GM12874 (cell line): ENCODE data around the gene DNAH1.

ENCODE experiments used
- TF ChIP-seq, protein P1 (sequence below): IDR thresholded peaks from 2 replicates; pipeline ENCODE4 v1.5.1; 2011; ENCODE audit warnings: low read depth, mild to moderate bottlenecking, control low read depth, low read length, moderate library complexity; ENCODE audit not compliant: insufficient read depth

The DNAH1 gene

DNA sequence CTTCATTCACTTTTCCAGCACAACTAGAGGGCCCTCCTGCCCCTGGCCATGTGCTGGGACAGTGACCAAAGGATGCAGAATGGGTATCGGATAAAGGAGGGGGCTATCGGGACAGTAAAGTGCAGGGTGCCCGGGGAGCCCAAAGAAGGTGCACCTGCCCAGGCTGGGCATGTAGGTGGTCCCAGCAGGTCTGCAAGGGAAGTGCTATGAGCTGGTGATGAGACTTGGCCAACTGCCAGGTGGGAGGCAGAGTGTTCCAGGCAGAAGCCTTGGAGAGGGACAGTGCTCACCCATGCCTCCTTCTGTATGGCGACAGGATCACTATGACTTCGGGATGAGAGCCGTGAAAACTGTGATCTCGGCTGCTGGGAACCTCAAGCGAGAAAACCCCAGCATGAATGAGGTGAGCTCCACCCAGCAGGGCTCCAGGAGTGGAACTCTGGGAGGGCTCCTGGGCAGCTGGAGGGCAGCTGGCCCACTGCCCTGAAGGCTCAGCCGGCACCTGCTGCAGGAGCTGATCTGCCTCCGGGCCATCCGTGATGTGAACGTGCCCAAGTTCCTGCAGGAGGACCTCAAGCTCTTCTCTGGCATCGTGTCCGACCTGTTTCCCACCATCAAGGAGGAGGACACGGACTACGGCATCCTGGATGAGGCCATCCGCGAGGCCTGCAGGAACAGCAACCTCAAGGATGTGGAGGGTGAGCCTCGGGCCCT, 48.4 kb downstream of the DNAH1 start:
- TF ChIP-seq, protein P1, sequence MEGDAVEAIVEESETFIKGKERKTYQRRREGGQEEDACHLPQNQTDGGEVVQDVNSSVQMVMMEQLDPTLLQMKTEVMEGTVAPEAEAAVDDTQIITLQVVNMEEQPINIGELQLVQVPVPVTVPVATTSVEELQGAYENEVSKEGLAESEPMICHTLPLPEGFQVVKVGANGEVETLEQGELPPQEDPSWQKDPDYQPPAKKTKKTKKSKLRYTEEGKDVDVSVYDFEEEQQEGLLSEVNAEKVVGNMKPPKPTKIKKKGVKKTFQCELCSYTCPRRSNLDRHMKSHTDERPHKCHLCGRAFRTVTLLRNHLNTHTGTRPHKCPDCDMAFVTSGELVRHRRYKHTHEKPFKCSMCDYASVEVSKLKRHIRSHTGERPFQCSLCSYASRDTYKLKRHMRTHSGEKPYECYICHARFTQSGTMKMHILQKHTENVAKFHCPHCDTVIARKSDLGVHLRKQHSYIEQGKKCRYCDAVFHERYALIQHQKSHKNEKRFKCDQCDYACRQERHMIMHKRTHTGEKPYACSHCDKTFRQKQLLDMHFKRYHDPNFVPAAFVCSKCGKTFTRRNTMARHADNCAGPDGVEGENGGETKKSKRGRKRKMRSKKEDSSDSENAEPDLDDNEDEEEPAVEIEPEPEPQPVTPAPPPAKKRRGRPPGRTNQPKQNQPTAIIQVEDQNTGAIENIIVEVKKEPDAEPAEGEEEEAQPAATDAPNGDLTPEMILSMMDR = no peak

DNA sequence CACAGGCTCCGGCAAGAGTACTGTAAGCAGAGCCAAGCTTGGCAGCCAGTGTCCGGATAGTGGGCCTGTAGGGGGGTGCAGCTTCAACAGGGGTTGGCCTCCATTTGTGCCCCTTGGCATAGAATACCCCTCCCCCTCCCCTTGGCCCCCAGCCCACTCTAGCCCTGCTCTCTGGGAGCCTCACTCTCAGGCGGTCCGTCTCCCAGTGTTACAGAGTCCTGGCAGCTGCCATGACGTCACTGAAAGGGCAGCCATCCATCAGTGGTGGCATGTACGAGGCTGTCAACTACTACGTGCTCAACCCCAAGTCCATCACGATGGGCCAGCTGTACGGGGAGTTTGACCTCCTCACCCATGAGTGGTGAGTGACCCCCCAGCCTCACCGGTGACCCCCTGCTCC, 50.4 kb downstream of the DNAH1 start:
- TF ChIP-seq, protein P1 = no peak

DNA sequence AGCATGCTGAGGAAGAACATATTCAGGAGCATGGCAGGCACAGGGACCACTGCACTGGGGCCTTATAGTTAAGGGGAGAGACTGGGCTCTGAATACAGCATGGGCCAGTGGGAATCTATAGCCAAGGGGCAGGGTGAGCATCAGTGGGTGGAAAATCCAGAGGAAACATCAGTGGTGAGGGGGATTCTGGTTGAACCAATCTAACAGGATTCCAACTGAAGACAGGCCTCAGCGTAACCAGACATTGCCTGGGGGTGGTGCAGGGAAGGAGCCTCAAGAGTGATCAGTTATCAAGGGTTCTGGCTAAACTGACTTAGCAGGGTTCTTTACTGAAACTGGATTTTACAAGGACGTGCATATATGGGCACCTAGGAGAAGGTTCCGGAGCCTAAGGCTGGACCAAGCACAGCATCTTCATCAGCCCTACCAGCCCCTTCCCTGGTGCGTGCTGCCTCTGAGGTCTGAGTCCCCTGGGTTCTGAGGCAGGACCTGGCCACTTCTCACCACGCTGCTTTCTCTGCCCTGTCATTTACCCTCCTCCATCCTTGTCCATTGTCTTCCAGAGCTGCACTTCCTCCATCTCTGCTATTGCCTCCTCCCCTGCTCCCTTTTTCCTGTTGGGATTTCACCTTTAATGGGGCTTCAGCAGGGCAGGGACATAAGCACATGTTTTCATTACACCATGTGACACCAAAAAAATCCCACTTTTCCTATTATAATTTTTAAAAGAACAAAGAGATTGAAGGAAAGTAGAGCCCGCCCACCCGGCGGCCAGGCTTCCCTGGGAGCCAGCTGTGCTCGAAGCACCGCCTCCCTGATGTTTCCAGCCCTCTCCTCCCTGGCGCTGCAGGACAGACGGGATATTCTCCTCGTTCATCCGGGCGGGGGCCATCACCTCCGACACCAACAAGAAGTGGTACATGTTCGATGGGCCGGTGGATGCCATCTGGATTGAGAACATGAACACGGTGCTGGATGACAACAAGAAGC, 52.1 kb downstream of the DNAH1 start:
- TF ChIP-seq, protein P1 = no peak

DNA sequence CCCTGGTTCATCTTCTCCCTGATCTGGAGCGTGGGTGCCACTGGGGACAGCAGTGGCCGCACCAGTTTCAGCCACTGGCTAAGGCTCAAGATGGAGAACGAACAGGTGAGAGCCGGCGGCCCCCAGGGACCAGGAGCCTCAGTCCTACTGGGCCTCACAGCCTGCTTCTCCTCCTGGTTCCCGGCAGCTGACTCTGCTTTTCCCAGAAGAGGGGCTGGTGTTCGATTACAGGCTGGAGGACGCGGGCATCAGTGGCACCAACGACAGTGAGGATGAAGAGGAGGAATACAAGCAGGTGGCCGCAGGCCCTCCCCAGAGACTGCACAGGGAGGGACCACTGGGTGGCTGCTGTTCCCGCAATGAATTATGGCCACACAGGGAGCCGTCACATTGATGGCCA, 54.4 kb downstream of the DNAH1 start:
- TF ChIP-seq, protein P1 = no peak

DNA sequence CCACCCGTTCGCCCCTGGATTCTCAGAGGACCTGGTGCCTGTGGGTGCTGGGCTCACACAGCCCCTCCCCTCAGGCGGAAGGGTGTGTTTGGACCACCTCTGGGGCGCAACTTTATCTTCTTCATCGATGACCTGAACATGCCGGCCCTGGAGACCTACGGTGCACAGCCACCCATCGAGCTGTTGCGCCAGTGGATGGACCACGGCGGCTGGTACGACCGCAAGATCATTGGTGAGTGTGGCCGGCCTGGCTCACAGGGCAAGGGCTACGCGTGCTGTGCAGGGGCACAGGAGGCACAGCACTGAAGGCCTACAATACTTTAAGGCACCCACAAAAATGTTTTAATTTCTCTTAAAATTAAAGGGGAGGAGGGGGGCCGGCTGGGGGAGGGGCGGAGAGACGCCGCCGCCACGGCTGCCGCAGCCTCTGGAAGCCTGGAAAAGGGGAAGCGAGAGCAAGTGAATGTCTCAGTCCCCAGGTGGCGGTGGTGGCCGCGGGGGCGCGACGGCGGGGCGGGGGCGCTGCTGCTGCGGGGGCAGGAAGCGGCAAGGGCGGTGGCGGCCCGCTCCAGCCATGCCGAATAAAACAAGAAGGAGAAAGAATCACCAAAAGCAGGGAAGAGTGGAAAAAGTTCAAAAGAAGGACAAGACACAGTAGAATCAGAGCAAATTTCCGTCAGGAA, 56.8 kb downstream of the DNAH1 start:
- TF ChIP-seq, protein P1 = no peak

DNA sequence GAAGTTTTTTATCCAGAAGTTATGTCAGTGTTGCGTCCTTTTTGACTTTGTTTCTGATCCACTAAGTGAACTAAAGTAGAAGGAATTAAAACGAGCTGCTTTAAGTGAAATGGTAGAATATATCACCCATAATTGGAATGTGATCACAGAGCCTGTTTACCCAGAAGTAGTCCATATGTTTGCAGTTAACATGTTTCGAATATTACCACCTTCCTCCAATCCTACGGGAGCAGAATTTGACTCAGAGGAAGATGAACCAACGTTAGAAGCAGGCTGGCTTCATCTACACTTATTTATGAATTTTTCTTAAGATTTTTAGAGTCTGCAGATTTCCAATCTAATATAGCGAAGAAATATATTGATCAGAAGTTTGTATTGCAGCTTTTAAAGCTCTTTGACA, 57.6 kb downstream of the DNAH1 start:
- TF ChIP-seq, protein P1 = no peak

DNA sequence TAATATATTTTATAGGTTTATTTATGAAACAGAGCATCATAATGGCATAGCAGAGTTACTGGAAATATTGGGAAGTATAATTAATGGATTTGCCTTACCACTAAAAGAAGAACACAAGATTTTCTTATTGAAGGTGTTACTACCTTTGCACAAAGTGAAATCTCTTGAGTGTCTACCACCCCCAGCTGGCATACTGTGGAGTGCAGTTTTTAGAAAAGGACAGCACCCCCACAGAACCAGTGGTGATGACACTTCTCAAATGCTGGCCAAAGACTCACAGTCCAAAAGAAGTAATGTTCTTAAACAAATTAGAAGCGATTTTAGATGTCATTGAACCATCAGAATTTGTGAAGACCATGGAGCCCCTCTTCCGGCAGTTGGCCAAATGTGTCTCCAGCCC, 58.1 kb downstream of the DNAH1 start:
- TF ChIP-seq, protein P1 = peak; percentile 17; the same call in 1 of the 2 replicates
